Adrenal gland (tissue), 5 donors: Measurements from ENCODE around the gene SMIM38.

ENCODE experiments used
- CTCF ChIP-seq, 6 experiments: fragments of 450-650 bp in 4 of 6; fragments of 200-600 bp in 2 of 6; sonication (generic) in 1 of 6; IDR thresholded peaks; 1 replicate in 5 of 6; 2 replicates in 1 of 6; pipeline versions ENCODE4 v1.5.1 to v1.8.0; 2016 to 2021; ENCODE audit warnings: antibody characterized with exemption in 6 of 6, mild to moderate bottlenecking in 2 of 6, moderate library complexity in 1 of 6
- POLR2A ChIP-seq, 2 donors: fragments of 450-650 bp; IDR thresholded peaks; one replicate each; pipeline ENCODE4 v1.6.1; 2017; ENCODE audit warnings: antibody characterized with exemption in 2 of 2, mild to moderate bottlenecking in 2 of 2, moderate library complexity in 1 of 2
- donor health status: DM: no; HTN: no; CAD: no.

- no peak for TF ChIP-seq POLR2A (IDR thresholded peaks at IDR 0.05)
- no peak for TF ChIP-seq CTCF (IDR thresholded peaks at IDR 0.05)
Observed at GRCh38 chr11:69153661-69154060, 2.1 kb upstream of the SMIM38 start.
